Measurements from ENCODE around the gene TOP2A.

GRCh38 chr17:40382251-40382650 is 35.4 kb downstream of the TOP2A start:
- no peak for TF ChIP-seq CTCF (IDR thresholded peaks at IDR 0.05; ENCODE audit: poor library complexity, severe bottlenecking)
- no peak for TF ChIP-seq POLR2AphosphoS5 (IDR thresholded peaks at IDR 0.05)
- TF ChIP-seq REST (IDR thresholded peaks at IDR 0.05; ENCODE audit: borderline replicate concordance): no peak
- no peak for TF ChIP-seq TAF1 (IDR thresholded peaks at IDR 0.05; ENCODE audit: low read depth)
- TF ChIP-seq RAD21 (conservative IDR thresholded peaks at IDR 0.05): no peak
- TF ChIP-seq EZH2 (IDR thresholded peaks at IDR 0.05; ENCODE audit: borderline replicate concordance, insufficient read depth, low read length, poor library complexity, severe bottlenecking): no peak

All from neural cell (in vitro differentiated cells).